HG02840 (cell line): ENCODE results near the gene PARN.
"Not testable (repeated sequence)": the region's sequence is repeated elsewhere in the genome, so short reads cannot be mapped to it uniquely, and the experiment has no call there.

Source experiments
- ATAC-seq: cut with Tn5 transposase; IDR thresholded peaks from one replicate; pipeline ENCODE4 v1.9.1; 2021; ENCODE audit warnings: mild to moderate bottlenecking, moderate library complexity, moderate number of reproducible peaks; ENCODE audit not compliant: unreplicated experiment, low FRiP score

PARN gene

GRCh38 chr16:14576069-14576468 lies 54.0 kb downstream of the PARN start:
- no peak for ATAC-seq

GRCh38 chr16:14574698-14575415 lies 55.2 kb downstream of the PARN start:
- not testable (repeated sequence) for ATAC-seq

- ATAC-seq: no peak
Observed at GRCh38 chr16:14572535-14572934, 57.5 kb downstream of the PARN start.

GRCh38 chr16:14569213-14569612 lies 60.8 kb downstream of the PARN start:
- ATAC-seq: no peak

GRCh38 chr16:14566599-14566998 lies 63.5 kb downstream of the PARN start:
- ATAC-seq: no peak

- ATAC-seq: no peak
Observed at GRCh38 chr16:14565688-14566025, 64.4 kb downstream of the PARN start.

- ATAC-seq: no peak
Observed at GRCh38 chr16:14564861-14565687, 65.0 kb downstream of the PARN start.

GRCh38 chr16:14564323-14564722 lies 65.7 kb downstream of the PARN start:
- ATAC-seq: no peak

GRCh38 chr16:14562691-14563491 lies 67.2 kb downstream of the PARN start:
- no peak for ATAC-seq

- no peak for ATAC-seq
Observed at GRCh38 chr16:14560523-14560922, 69.5 kb downstream of the PARN start.

- ATAC-seq: no peak
Observed at GRCh38 chr16:14559809-14560241, 70.2 kb downstream of the PARN start.

GRCh38 chr16:14553447-14553846 lies 76.6 kb downstream of the PARN start:
- ATAC-seq: no peak

- no peak for ATAC-seq
Observed at GRCh38 chr16:14549789-14550153, 80.3 kb downstream of the PARN start.

GRCh38 chr16:14548933-14549788 lies 80.9 kb downstream of the PARN start:
- ATAC-seq: no peak

GRCh38 chr16:14545346-14545884 lies 84.6 kb downstream of the PARN start:
- no peak for ATAC-seq

GRCh38 chr16:14544846-14545245 lies 85.2 kb downstream of the PARN start:
- not testable (repeated sequence) for ATAC-seq

GRCh38 chr16:14539631-14540030 lies 90.4 kb downstream of the PARN start:
- ATAC-seq: no peak

- no peak for ATAC-seq
Observed at GRCh38 chr16:14539156-14539555, 90.9 kb downstream of the PARN start.

GRCh38 chr16:14538604-14539003 lies 91.5 kb downstream of the PARN start:
- ATAC-seq: no peak

GRCh38 chr16:14531613-14532012 lies 98.4 kb downstream of the PARN start:
- no peak for ATAC-seq
